ENCODE measurements around the gene ADAMTSL5. TPM values are rescaled to one million over a fixed set of nuclear protein-coding genes. Genes with fewer than 3 reads are reported as not detected.
"Not testable (repeated sequence)": the region's sequence is repeated elsewhere in the genome, so short reads cannot be mapped to it uniquely, and the experiment has no call there.

The ADAMTSL5 gene
- 1 to 10 TPM; 3.0 to 3.9 TPM for total RNA-seq

- Mint-ChIP-seq H3K4me3 (peak within 1 kb of the TSS; percentile 74), H3K36me3 (ENCODE audit: low read depth) (no peaks in the 10 kb centered on the region), H3K9me3 (no peaks in the 10 kb centered on the region), H3K27ac (peak within 1 kb of the TSS; percentile 69), H3K27me3 (no peaks in the 10 kb centered on the region), H3K4me1 (no peaks in the 10 kb centered on the region)
- ATAC-seq (replicated peaks) = peak; percentile 94
Observed at GRCh38 chr19:1512671-1513498, at the start of gene ADAMTSL5. ADAMTSL5 (minus strand) TSS chr19:1513019; CDS start chr19:1510943, 2,076 bp downstream.

GRCh38 chr19:1561236-1561842 lies 48.5 kb upstream of the ADAMTSL5 start:
- Mint-ChIP-seq H3K9me3 (no peaks in the 10 kb centered on the region), H3K27me3 (no peaks in the 10 kb centered on the region), H3K4me3 (no peak overlapping the region), H3K36me3 (ENCODE audit: low read depth) (no peaks in the 10 kb centered on the region), H3K27ac (no peak overlapping the region), H3K4me1 (no peaks in the 10 kb centered on the region)
- ATAC-seq (replicated peaks) = no peak

GRCh38 chr19:1560286-1560882 lies 47.6 kb upstream of the ADAMTSL5 start:
- H3K36me3 Mint-ChIP-seq (ENCODE audit: low read depth) = no peaks in the 10 kb centered on the region
- no peak overlapping the region for H3K27ac Mint-ChIP-seq
- H3K4me1 Mint-ChIP-seq = no peaks in the 10 kb centered on the region
- no peak for ATAC-seq (replicated peaks)
- no peak overlapping the region for H3K4me3 Mint-ChIP-seq
- H3K27me3 Mint-ChIP-seq = no peaks in the 10 kb centered on the region
- H3K9me3 Mint-ChIP-seq = no peaks in the 10 kb centered on the region

GRCh38 chr19:1558552-1558951 lies 45.7 kb upstream of the ADAMTSL5 start:
- H3K36me3 Mint-ChIP-seq (ENCODE audit: low read depth) = no peaks in the 10 kb centered on the region
- H3K27me3 Mint-ChIP-seq = no peaks in the 10 kb centered on the region
- H3K4me1 Mint-ChIP-seq = no peaks in the 10 kb centered on the region
- H3K9me3 Mint-ChIP-seq = no peaks in the 10 kb centered on the region
- no peak overlapping the region for H3K4me3 Mint-ChIP-seq
- H3K27ac Mint-ChIP-seq = no peak overlapping the region
- ATAC-seq (replicated peaks) = no peak

GRCh38 chr19:1556390-1557070 lies 43.7 kb upstream of the ADAMTSL5 start:
- no peak overlapping the region for H3K4me3 Mint-ChIP-seq
- H3K36me3 Mint-ChIP-seq (ENCODE audit: low read depth) = no peaks in the 10 kb centered on the region
- no peaks in the 10 kb centered on the region for H3K9me3 Mint-ChIP-seq
- no peak overlapping the region for H3K27ac Mint-ChIP-seq
- H3K4me1 Mint-ChIP-seq = no peaks in the 10 kb centered on the region
- H3K27me3 Mint-ChIP-seq = peaks cover 6% of the 10 kb centered on the region
- no peak for ATAC-seq (replicated peaks)

GRCh38 chr19:1555487-1556389 lies 42.9 kb upstream of the ADAMTSL5 start:
- no peak for ATAC-seq (replicated peaks)
- Mint-ChIP-seq H3K27me3 (peaks cover 6% of the 10 kb centered on the region), H3K4me1 (no peaks in the 10 kb centered on the region), H3K9me3 (no peaks in the 10 kb centered on the region), H3K27ac (no peak overlapping the region), H3K4me3 (no peak overlapping the region), H3K36me3 (ENCODE audit: low read depth) (no peaks in the 10 kb centered on the region)

- ATAC-seq (replicated peaks) = no peak
- H3K27me3 Mint-ChIP-seq = peaks cover 6% of the 10 kb centered on the region
Observed at GRCh38 chr19:1554968-1555367, 42.1 kb upstream of the ADAMTSL5 start.

GRCh38 chr19:1553415-1553814 lies 40.6 kb upstream of the ADAMTSL5 start:
- Mint-ChIP-seq H3K36me3 (ENCODE audit: low read depth) (no peaks in the 10 kb centered on the region), H3K4me1 (no peaks in the 10 kb centered on the region), H3K27me3 (peaks cover 6% of the 10 kb centered on the region), H3K4me3 (no peak overlapping the region), H3K9me3 (no peaks in the 10 kb centered on the region), H3K27ac (no peak overlapping the region)
- no peak for ATAC-seq (replicated peaks)

More at GRCh38 chr19:1554968-1555367, 42.1 kb upstream of the ADAMTSL5 start:
- no peaks in the 10 kb centered on the region for H3K9me3 Mint-ChIP-seq
- no peak overlapping the region for H3K27ac Mint-ChIP-seq
- no peaks in the 10 kb centered on the region for H3K4me1 Mint-ChIP-seq
- no peaks in the 10 kb centered on the region for H3K36me3 Mint-ChIP-seq (ENCODE audit: low read depth)
- no peak overlapping the region for H3K4me3 Mint-ChIP-seq

GRCh38 chr19:1551068-1552040 lies 38.5 kb upstream of the ADAMTSL5 start:
- H3K4me1 Mint-ChIP-seq = no peaks in the 10 kb centered on the region
- no peak overlapping the region for H3K27ac Mint-ChIP-seq
- H3K27me3 Mint-ChIP-seq = peaks cover 9% of the 10 kb centered on the region

GRCh38 chr19:1549332-1549945 lies 36.6 kb upstream of the ADAMTSL5 start:
- Mint-ChIP-seq H3K27me3 (peaks cover 12% of the 10 kb centered on the region), H3K36me3 (ENCODE audit: low read depth) (no peaks in the 10 kb centered on the region), H3K4me1 (no peaks in the 10 kb centered on the region), H3K4me3 (no peak overlapping the region), H3K9me3 (no peaks in the 10 kb centered on the region), H3K27ac (no peak overlapping the region)
- no peak for ATAC-seq (replicated peaks)

More at GRCh38 chr19:1551068-1552040, 38.5 kb upstream of the ADAMTSL5 start:
- H3K36me3 Mint-ChIP-seq (ENCODE audit: low read depth) = no peaks in the 10 kb centered on the region
- no peak for ATAC-seq (replicated peaks)
- no peak overlapping the region for H3K4me3 Mint-ChIP-seq
- H3K9me3 Mint-ChIP-seq = no peaks in the 10 kb centered on the region

GRCh38 chr19:1540365-1540925 lies 27.6 kb upstream of the ADAMTSL5 start:
- H3K27me3 Mint-ChIP-seq = peaks cover 14% of the 10 kb centered on the region

GRCh38 chr19:1539749-1540148 lies 26.9 kb upstream of the ADAMTSL5 start:
- ATAC-seq (replicated peaks); H3K9me3 Mint-ChIP-seq; H3K27ac Mint-ChIP-seq; H3K4me3 Mint-ChIP-seq; H3K36me3 Mint-ChIP-seq (ENCODE audit: low read depth); H3K4me1 Mint-ChIP-seq: not testable (repeated sequence)
- H3K27me3 Mint-ChIP-seq = peaks cover 17% of the 10 kb centered on the region

More at GRCh38 chr19:1540365-1540925, 27.6 kb upstream of the ADAMTSL5 start:
- Mint-ChIP-seq H3K36me3 (ENCODE audit: low read depth) (no peaks in the 10 kb centered on the region), H3K4me1 (no peaks in the 10 kb centered on the region), H3K9me3 (no peaks in the 10 kb centered on the region), H3K4me3 (no peak overlapping the region), H3K27ac (no peak overlapping the region)
- ATAC-seq (replicated peaks) = no peak
